IMR-90 (cell line): ENCODE results near the gene NPEPL1. TPM values are rescaled to one million over a fixed set of nuclear protein-coding genes. Genes with fewer than 3 reads are reported as not detected.

ENCODE experiments used
- ATAC-seq: fragments of 200-7000 bp; cut with Tn5 transposase; 2 replicates; pipeline ENCODE4 v1.9.1; 2020; ENCODE audit warnings: low read depth, mild to moderate bottlenecking, moderate library complexity
- BruUV-seq: library from RNA; stranded (reverse); fragments of 400-500 nt; replicated peaks from 2 replicates; lab custom pipeline; 2021; lab: Mats Ljungman, UMichigan
- CTCF ChIA-PET: fragments of 300-600 bp; formaldehyde crosslinking; extraction: SDS; loops from one replicate; lab custom pipeline; 2021; ENCODE audit warnings: antibody characterized with exemption; lab: Yijun Ruan, JAX
- POLR2A ChIA-PET: fragments of 300-600 bp; sonication (Branson Sonifier 250); formaldehyde crosslinking; loops from one replicate; lab custom pipeline; 2022; ENCODE audit warnings: antibody characterized with exemption; ENCODE audit not compliant: unreplicated experiment; lab: Charles Lee
- DNase-seq: peaks from one replicate; pipeline ENCODE4 v3.0.0; 2013
- H2AFZ ChIP-seq: replicated peaks from 2 replicates; pipeline ENCODE3; 2013; ENCODE audit warnings: low read length, mild to moderate bottlenecking; ENCODE audit not compliant: poor library complexity
- H2AK5ac ChIP-seq: 2 replicates; pipeline ENCODE4 v1.6.1; 2013; ENCODE audit warnings: low read depth, low read length, inconsistent platforms
- H2AK9ac ChIP-seq: replicated peaks from 2 replicates; pipeline ENCODE3; 2013; ENCODE audit warnings: mild to moderate bottlenecking, low read depth, low read length, moderate library complexity; ENCODE audit not compliant: poor library complexity
- H2BK120ac ChIP-seq: 2 replicates; pipeline ENCODE4 v1.6.1; 2013; ENCODE audit warnings: low read depth, low read length, inconsistent platforms
- H2BK15ac ChIP-seq: 3 replicates; pipeline ENCODE4 v1.6.1; 2013; ENCODE audit warnings: low read depth, low read length, inconsistent platforms
- H2BK20ac ChIP-seq: 2 replicates; pipeline ENCODE4 v1.6.1; 2013; ENCODE audit warnings: low read depth, mild to moderate bottlenecking, inconsistent platforms, low read length, moderate library complexity
- H2BK5ac ChIP-seq: 2 replicates; pipeline ENCODE4 v1.6.1; 2013; ENCODE audit warnings: mild to moderate bottlenecking, low read depth, low read length, inconsistent platforms; ENCODE audit not compliant: poor library complexity, severe bottlenecking
- H3K14ac ChIP-seq: replicated peaks from 2 replicates; pipeline ENCODE4 v1.6.1; 2013; ENCODE audit warnings: low read depth, low read length, inconsistent platforms
- H3K18ac ChIP-seq: 2 replicates; pipeline ENCODE4 v1.6.1; 2013; ENCODE audit warnings: low read depth, low read length, control low read depth
- H3K23ac ChIP-seq: 2 replicates; pipeline ENCODE4 v1.6.1; 2013; ENCODE audit warnings: low read depth, low read length, inconsistent platforms
- H3K27ac ChIP-seq: 2 replicates; pipeline ENCODE4 v1.5.1; 2013; ENCODE audit warnings: mild to moderate bottlenecking, control low read depth, low read length; ENCODE audit not compliant: insufficient read depth
- H3K27me3 ChIP-seq: 2 replicates; pipeline ENCODE4 v1.6.1; 2013; ENCODE audit warnings: low read length; ENCODE audit not compliant: control insufficient read depth, insufficient read depth
- H3K36me3 ChIP-seq: 2 replicates; pipeline ENCODE4 v1.6.1; 2013; ENCODE audit warnings: low read length, mixed read lengths; ENCODE audit not compliant: control insufficient read depth, insufficient read depth
- H3K4ac ChIP-seq: 2 replicates; pipeline ENCODE4 v1.6.1; 2013; ENCODE audit warnings: low read depth, low read length, inconsistent platforms
- H3K4me1 ChIP-seq: 2 replicates; pipeline ENCODE4 v1.6.1; 2013; ENCODE audit warnings: low read length, mixed read lengths; ENCODE audit not compliant: control insufficient read depth, insufficient read depth
- H3K4me2 ChIP-seq: 2 replicates; pipeline ENCODE4 v1.6.1; 2013; ENCODE audit warnings: low read depth, mild to moderate bottlenecking, control low read depth, low read length, moderate library complexity
- H3K4me3 ChIP-seq: 2 replicates; pipeline ENCODE4 v1.5.1; 2013; ENCODE audit warnings: low read depth, mild to moderate bottlenecking, control low read depth, low read length, moderate library complexity; ENCODE audit not compliant: insufficient read depth
- H3K56ac ChIP-seq: 2 replicates; pipeline ENCODE4 v1.6.1; 2013; ENCODE audit warnings: low read length, inconsistent platforms; ENCODE audit not compliant: insufficient read depth; ENCODE audit errors: extremely low read depth
- H3K79me1 ChIP-seq, 2 experiments: 2 replicates each; pipeline ENCODE4 v1.6.1; 2013; ENCODE audit warnings: low read length in 2 of 2, inconsistent platforms in 1 of 2, low read depth in 1 of 2
- H3K9ac ChIP-seq: 2 replicates; pipeline ENCODE4 v1.6.1; 2013; ENCODE audit warnings: low read depth, low read length, control low read depth
- H3K9me1 ChIP-seq: 2 replicates; pipeline ENCODE4 v1.6.1; 2013; ENCODE audit warnings: low read length, inconsistent platforms; ENCODE audit not compliant: insufficient read depth
- H3K9me3 ChIP-seq: 2 replicates; pipeline ENCODE4 v1.6.1; 2013; ENCODE audit warnings: low read length; ENCODE audit not compliant: control insufficient read depth, insufficient read depth
- H4K20me1 ChIP-seq: 2 replicates; pipeline ENCODE4 v1.6.1; 2013; ENCODE audit warnings: low read length, inconsistent platforms; ENCODE audit not compliant: insufficient read depth
- H4K5ac ChIP-seq: 2 replicates; pipeline ENCODE4 v1.6.1; 2013; ENCODE audit warnings: mild to moderate bottlenecking, low read depth, low read length, control low read depth
- H4K8ac ChIP-seq, 2 experiments: 2 replicates each; pipeline ENCODE4 v1.6.1; 2013; ENCODE audit warnings: low read depth in 2 of 2, low read length in 2 of 2, control low read depth in 1 of 2, inconsistent platforms in 1 of 2
- H4K91ac ChIP-seq: 2 replicates; pipeline ENCODE4 v1.6.1; 2013; ENCODE audit warnings: low read depth, low read length, inconsistent platforms; ENCODE audit not compliant: insufficient read depth
- CTCF ChIP-seq: conservative IDR thresholded peaks from 2 replicates; pipeline ENCODE4 v1.5.1; 2012; ENCODE audit warnings: mild to moderate bottlenecking, low read depth, low read length, improper control_type of control experiment
- ELK1 ChIP-seq: fragments of 150-350 bp; IDR thresholded peaks from 2 replicates; pipeline ENCODE4 v1.6.1; 2016; ENCODE audit warnings: low read depth, mild to moderate bottlenecking, low read length, moderate library complexity, borderline replicate concordance
- FOS ChIP-seq: fragments of 150-350 bp; IDR thresholded peaks from 2 replicates; pipeline ENCODE4 v1.6.1; 2016; ENCODE audit warnings: low read depth, low read length
- MXI1 ChIP-seq: IDR thresholded peaks from 2 replicates; pipeline ENCODE4 v1.6.1; 2012; ENCODE audit warnings: low read depth, mild to moderate bottlenecking, low read length, moderate library complexity, borderline replicate concordance
- POLR2A ChIP-seq: IDR thresholded peaks from 2 replicates; pipeline ENCODE4 v1.6.1; 2012; ENCODE audit warnings: mild to moderate bottlenecking, low read depth, low read length
- RFX5 ChIP-seq: IDR thresholded peaks from 2 replicates; pipeline ENCODE4 v1.8.0; 2012; ENCODE audit warnings: low read depth, mild to moderate bottlenecking, low read length, moderate library complexity
- SMC3 ChIP-seq: fragments of 150-350 bp; IDR thresholded peaks from 2 replicates; pipeline ENCODE4 v1.6.1; 2016; ENCODE audit warnings: low read depth, mild to moderate bottlenecking, antibody characterized with exemption, low read length, moderate library complexity
- USF2 ChIP-seq: fragments of 150-350 bp; IDR thresholded peaks from 2 replicates; pipeline ENCODE4 v1.6.1; 2017; ENCODE audit warnings: mild to moderate bottlenecking, antibody characterized with exemption, low read length, low read depth
- WGBS, 2 experiments: methylation state at CpG; one replicate each; pipeline versions ENCODE4 v1.1.5 to v1.1.7; 2013; ENCODE audit warnings: missing lambda C conversion rate in 2 of 2; ENCODE audit not compliant: insufficient read length in 1 of 2; ENCODE audit errors: extremely low coverage in 2 of 2; 5-methylcytosine and 5-hydroxymethylcytosine counted together
- dilution Hi-C: fragments of 300-500 bp; cut with HindIII; formaldehyde crosslinking; loops from one replicate; pipeline ENCODE4 v1.14.3; 2018; ENCODE audit warnings: low sequenced_read_pairs; ENCODE audit not compliant: unreplicated experiment
- in situ Hi-C: fragments of 300-500 bp; cut with MboI; formaldehyde crosslinking; loops from 3 replicates; pipeline ENCODE4 v1.14.3; 2019; ENCODE audit warnings: low sequenced_read_pairs, inconsistent platforms, mixed read lengths
- intact Hi-C: fragments of 100-400 bp; cut with micrococcal nuclease; formaldehyde crosslinking; loops from 2 replicates; pipeline ENCODE4 v1.10.0; 2022
- polyA plus RNA-seq, 3 experiments: library from polyadenylated mRNA; depleted of rRNA; stranded (reverse); fragments of >200 nt; gene quantifications; 2 replicates each; pipeline ENCODE4 v1.2.3, GENCODE V29; 2012; ENCODE audit warnings: low replicate concordance in 1 of 3
- total RNA-seq: library from RNA; depleted of rRNA; stranded (reverse); fragments of >200 nt; gene quantifications from 2 replicates; pipeline ENCODE4 v1.2.3, GENCODE V29; 2012

NPEPL1 gene
- total and polyA plus RNA-seq, 2 of the 4 experiments (the other 2 are of a cell fraction) = 6.3 to 10.4 TPM

GRCh38 chr20:58708246-58708931 lies 15.8 kb downstream of the NPEPL1 start:
- Histone ChIP-seq H3K27ac (no peak overlapping the region), H3K36me3 (peaks cover 8% of the 10 kb centered on the region), H4K5ac (no peak overlapping the region), H2BK20ac (no peak overlapping the region), H2AK5ac (no peak overlapping the region), H2AFZ (peak overlapping the region; percentile 51), H3K18ac (no peak overlapping the region), H3K9me3 (no peaks in the 10 kb centered on the region), H2BK120ac (no peak overlapping the region), H3K79me1 (no peaks in the 10 kb centered on the region), H2BK15ac (no peak overlapping the region), H3K4me1 (no peaks in the 10 kb centered on the region), H3K27me3 (no peaks in the 10 kb centered on the region), H3K9ac (no peak overlapping the region), H3K4me3 (no peak overlapping the region), H3K4me2 (no peak overlapping the region), H2BK5ac (no peak overlapping the region), H3K9me1 (no peaks in the 10 kb centered on the region), H4K20me1 (no peaks in the 10 kb centered on the region), H4K91ac (no peak overlapping the region), H3K14ac (no peak overlapping the region), H4K8ac (no peak overlapping the region), H2AK9ac (no peak overlapping the region), H3K4ac (no peak overlapping the region), H3K23ac (no peak overlapping the region), H3K56ac (no peak overlapping the region)
- no TSS peak for BruUV-seq
- dilution Hi-C loops = no loop called here
- intact Hi-C loops = no loop called here
- in situ Hi-C loops = no loop called here
- CTCF ChIA-PET = no interaction called here
- WGBS, 2 experiments = 74% methylated on average over 11 of the region's 28 CpGs; no CpG with 5 or more reads in 1 of the 2 experiments
- ATAC-seq (no peak), DNase-seq (no peak)
- POLR2A ChIA-PET = no interaction called here
- TF ChIP-seq POLR2A = no peak
- no peak for TF ChIP-seq ELK1
- TF ChIP-seq CTCF = no peak
- no peak for TF ChIP-seq RFX5
- TF ChIP-seq SMC3 = no peak
- TF ChIP-seq USF2 = no peak
- no peak for TF ChIP-seq MXI1
- no peak for TF ChIP-seq FOS
